Frontal cortex (tissue), 4 donors: ENCODE measurements around the gene PSMD10. TPM values are rescaled to one million over a fixed set of nuclear protein-coding genes. Genes with fewer than 3 reads are reported as not detected.

Experiments used
- DNase-seq, 2 donors: peaks; one replicate each; pipeline ENCODE4 v3.0.0; 2012; ENCODE audit warnings: low spot score in 2 of 2
- FAIRE-seq: peaks from 2 replicates; lab custom pipeline; 2012; peaks lifted over from hg19 to GRCh38; lab: Jason Lieb, UNC
- total RNA-seq: library from RNA; depleted of rRNA; stranded (reverse); fragments of >200 nt; gene quantifications from one replicate; pipeline ENCODE4 v1.2.3, GENCODE V29; 2014
- donor health status: control.
- donor health status: control.
- donor health status: control.

PSMD10 gene
- total RNA-seq, 1 donor from 2014 or later, result 124 TPM

DNA sequence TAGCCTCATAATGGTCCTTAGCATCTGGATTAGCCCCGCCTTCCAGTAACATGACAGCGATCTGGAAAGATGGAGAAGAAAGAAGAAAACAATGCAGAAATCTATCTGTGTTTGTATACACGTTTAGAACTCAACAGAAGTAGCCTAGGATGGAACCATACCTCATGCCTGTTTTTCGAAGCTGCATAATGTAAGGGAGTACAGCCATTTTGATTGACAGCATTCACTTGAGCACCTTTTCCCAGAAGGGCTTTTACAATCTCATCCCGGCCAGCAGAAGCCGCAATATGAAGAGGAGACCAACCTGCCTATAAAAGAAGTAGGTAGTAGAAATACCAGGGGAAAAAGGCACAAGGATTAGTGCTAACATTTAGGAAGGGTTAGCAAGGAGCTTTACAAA is 3.5 kb downstream of the PSMD10 start:
- no peak for FAIRE-seq
- no peak for DNase-seq

DNA sequence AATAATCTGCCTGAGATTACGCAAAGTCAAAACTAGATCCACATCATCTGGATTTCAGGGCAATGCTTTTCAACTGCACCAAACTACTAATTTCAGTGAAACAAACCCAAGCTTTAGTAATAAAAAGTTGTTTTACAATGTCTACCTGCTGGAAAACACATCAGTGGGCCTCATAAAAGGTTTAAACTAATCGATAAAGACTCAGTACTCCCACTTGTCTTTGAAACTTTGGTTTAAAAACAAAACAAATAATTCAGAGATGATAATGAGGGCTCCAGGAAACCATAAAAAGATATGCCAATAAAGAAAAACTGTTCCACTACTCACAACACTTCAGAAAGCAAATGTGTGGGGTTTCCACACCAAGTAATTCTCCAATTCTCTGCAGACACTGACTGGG is 10.2 kb downstream of the PSMD10 start:
- DNase-seq (no peak), FAIRE-seq (no peak)

DNA sequence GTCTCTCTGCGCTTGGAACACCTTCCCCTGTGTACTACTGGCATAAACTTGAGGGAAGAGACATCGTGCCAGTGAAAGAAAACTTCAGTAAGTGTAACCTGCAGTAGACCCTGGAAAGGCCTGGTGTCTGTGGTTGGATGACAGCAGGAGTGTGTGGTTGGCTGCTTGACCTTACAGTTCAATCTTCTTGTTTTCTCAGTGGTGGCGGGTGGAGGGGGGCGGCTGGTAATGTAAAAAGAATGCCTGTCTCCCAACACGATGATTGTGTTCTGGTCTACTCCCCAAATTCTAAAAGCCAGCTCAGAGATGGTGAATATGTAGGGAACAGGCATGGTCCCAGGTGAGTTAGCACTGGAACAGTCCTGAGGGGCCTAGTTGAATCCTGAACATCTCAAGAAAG is 18.6 kb downstream of the PSMD10 start:
- DNase-seq, result no peak
- FAIRE-seq, result no peak

DNA sequence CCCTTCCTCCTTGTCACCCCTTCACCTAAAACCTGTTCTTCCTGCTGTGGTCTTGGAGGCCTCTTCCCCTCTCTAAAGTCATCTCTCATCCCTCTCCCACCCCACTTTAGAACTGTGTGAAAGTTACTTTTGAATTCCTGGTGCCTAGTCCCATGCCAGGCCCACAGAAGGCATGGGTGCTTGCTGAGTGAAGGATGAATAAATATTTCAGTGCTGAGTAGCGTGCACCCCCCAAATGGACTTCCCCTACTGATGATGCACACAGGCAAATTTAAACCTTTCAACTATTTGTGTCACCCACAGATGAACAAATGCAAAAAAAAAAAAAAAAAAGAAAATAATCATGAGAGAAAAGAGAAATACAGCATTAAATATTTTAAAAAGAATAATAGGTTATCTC is 19.8 kb downstream of the PSMD10 start:
- DNase-seq, result no peak
- FAIRE-seq, result no peak

DNA sequence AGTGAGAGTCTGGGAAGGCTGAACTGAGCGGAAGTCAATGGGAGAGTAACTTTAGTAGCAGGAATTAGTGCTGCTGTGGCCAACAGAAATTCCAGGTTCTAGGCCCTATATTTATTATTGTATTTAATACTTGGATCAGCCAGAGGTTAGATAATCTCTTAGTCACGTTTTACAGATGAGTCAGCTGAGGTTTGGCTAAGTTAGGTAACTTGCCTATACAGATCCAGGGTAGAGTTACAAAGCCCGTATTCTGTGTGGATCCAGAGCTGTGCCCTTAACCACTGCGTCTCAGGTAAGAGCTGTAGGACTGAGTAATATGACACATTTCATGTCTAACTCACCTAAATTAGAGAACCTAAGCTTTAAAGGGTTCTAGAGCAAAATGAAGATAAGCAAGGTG is 20.5 kb downstream of the PSMD10 start:
- DNase-seq (no peak), FAIRE-seq (no peak)

DNA sequence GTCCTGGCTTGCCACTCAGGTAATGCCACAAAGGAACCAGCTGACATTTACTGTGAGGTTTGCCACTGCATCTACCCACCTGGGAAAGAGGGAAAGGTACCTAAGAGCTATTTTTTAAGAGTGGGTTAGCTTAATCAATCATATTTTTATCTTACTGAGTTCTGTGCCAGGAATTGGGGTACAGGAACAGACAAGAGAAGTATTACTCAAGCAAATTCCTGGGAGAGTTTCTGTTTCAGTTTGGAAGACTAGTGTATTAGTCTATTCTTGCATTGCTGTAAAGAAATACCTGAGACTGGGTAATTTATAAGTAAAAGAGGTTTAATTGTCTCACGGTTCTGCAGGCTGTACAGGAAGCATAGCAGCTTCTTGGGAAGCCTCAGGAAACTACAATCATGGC is 23.2 kb downstream of the PSMD10 start:
- FAIRE-seq (no peak), DNase-seq (no peak)

DNA sequence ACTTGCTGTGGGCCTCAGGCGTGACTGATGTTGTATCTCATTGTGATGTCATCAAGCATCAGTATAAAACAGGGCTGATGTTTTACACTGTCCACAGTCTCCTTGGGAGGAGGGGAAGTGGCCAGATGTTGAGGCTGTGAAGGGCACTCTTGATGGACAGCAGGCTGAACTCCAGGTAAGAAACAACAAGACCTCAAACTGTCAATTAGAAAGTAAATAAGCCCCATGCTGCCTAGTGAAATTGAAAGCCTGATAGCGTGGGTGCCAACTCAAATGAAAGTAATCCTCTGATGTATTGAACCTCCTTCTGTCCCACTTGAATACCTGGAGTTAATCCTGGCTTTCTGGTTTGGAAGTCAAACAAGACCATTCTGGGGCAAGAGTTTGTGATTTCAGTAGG is 26.7 kb downstream of the PSMD10 start:
- FAIRE-seq (no peak), DNase-seq (no peak)

DNA sequence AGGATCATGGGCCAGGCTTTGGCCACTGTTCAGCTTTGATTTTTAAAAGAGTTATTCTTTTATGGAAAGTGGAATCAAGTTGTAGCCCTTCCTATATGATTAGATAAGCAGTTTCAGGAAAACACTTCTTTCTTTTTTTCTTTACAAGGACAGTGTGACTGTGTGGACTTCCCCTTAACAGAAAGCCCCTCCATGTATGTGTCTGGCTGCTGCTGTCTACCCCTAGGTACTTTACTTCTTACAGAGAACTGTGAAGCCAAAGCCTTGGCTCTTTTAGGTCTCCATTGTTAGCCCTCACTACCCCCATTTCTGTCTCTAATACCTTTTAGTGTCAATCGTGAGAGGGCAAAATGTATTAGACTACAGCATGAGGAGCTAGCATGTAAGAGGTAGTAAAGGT is 27.3 kb downstream of the PSMD10 start:
- FAIRE-seq (no peak), DNase-seq (no peak)

DNA sequence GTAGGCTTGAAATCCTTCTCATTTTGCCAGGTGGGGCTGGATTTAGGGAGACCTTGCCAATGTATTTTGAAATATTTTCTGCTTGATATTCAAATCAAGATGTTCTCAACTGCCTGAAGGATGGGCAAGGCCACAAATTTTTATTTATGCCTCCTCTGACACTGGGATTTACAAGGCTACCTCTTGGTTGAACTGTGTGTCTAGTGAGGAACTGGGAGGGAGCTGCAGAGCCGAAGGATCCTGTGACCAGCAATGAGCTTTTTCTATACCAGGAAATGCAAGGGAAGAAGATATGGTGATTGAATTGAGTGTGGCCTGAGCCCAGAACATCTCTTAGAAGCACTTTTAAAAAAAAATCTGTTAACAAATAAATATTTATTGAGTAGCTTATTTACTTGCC is 31.5 kb downstream of the PSMD10 start:
- DNase-seq (no peak), FAIRE-seq (no peak)

DNA sequence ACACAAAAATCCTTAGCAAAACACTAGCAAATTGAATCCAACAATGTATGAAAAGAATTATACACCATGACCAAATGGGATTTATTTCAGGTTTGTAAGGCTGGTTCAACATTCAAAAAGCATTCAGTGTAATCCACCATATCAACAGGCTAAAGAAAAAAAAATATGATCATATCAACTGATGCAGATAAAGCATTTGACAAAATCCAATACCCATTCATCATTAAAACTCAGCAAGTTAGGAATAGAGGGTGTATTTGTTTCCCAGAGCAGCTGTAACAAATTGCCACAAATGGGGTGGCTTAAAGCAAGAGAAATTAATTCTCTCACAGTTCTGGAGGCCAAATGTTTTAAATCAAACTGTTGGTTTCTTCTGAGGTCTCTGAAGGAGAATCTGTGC is 35.8 kb downstream of the PSMD10 start:
- DNase-seq (no peak), FAIRE-seq (no peak)

DNA sequence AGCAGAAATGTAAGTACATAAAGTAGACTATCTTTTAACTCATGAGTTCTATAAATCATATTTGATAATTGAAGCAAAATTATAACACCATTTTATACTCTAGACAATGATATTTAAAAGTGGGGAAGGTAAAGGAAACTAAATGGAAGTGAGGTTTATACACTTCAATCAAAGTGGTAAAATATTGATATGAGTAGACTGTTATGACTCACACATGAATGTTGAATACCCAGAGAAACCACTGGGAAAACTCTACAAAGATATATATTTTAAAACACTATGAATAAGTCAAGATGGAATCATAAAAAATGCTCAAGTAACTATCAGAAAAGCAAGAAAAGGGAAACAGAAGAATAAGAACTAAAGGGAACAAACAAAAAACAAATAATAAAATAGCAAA is 38.1 kb downstream of the PSMD10 start:
- FAIRE-seq (no peak), DNase-seq (no peak)

DNA sequence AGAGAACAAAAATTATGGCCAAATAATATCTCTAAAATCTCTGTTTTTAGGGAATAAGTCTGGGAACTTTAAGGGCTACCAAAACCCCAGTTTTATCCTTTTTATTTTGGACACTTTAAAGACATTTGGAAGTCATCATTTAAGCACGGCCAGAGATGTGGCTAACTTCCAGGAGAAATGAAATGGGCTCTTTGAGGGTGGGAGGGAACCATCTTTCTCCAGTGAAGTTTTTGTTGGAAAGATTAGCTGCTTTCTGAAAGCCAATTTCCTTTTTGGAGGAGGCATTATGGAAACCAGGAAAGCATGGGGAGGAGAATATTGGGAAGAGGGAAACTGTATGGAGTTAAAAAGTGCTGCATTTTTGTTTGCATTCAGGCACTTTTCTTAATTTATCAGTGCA is 41.7 kb downstream of the PSMD10 start:
- DNase-seq, result no peak
- FAIRE-seq, result no peak

DNA sequence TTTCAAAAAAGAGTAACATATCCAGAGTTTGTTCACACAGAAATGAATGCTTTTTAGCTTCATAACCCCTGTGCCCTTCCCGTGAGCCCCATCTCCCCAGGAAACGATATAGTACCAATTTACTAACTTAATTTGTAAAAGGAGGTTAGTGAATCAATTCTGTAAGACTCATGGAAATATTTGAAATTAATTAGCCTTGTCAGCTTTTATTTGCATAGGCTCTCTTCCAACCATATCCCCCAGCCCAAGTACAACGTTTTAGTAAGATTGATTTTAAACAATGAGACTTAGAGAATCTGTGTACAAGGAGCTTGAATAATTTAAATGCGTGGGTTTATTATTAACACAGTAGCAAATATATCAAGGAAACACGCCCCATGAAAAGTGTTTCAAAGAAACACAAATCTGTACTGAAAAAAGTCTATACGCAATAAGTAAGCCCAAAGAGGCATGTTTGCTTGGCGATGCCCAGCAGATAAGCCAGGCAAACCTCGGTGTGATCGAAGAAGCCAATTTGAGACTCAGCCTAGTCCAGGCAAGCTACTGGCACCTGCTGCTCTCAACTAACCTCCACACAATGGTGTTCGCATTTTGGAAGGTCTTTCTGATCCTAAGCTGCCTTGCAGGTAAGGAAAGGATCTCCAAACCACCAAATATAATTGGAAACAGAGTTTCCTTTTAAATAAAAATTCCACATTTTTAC is 46.6 kb downstream of the PSMD10 start, which contains the start of gene VSIG1:
TSS of gene VSIG1 (plus strand) at position 512 of the 703 bp plus-strand sequence. CDS start at position 578, 66 bp downstream.
- FAIRE-seq (no peak), DNase-seq (no peak)

DNA sequence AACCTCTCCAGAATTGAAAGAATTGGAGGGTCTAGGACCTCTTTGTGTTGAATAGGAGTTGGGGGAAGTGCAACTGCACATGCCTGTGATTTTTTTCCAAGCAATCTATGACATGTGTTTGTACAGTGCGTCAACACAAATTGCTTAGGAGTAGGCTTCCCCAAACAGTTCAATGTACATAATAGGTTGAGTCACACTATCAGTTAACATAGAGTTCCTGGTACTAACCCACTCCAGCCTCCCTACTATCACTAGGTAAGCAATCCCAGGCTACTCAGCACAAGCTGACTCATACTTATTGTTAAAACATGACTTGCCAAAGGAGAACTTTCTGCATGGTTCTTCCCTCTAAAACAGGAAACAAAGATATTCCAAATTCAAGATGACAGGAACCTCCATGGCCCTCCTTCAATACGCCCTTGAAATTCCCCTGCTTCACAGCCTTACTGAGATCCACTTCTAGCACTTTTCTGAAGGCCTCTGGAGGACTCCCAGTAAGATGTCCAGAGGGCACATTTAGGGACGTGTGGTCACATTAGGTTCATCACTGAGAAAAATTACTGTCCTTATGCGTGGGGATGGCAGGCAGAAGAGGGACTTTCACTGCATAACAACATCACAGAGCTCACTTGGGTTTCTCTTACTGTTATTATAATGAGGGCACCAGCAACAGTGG is 54.9 kb downstream of the PSMD10 start:
- FAIRE-seq (no peak), DNase-seq (no peak)

DNA sequence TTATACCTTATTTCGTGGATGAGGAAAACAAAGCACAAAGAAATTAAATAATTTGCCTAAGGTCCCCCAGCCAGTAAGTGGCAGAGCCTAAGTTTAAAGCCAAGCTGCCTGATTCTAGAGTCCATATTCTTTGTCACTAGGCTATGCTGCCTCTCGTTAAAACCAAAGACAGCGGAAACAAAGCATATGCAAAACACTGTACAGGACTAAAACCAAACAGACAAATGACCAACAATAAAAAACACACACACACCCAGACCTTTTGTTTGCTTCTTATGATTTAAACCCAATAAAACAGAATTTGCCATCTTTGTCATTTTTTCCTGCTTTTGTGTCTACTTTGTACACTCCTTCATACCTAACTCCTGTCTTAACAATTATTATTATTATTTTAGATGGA is 56.6 kb downstream of the PSMD10 start:
- no peak for DNase-seq
- no peak for FAIRE-seq

Other genes starting within 250 kb of the PSMD10 start
- gene TEX13B, start 109.2 kb downstream of the PSMD10 start, total RNA-seq, result not detected
- 0.41 TPM for gene VSIG1, start 46.5 kb downstream of the PSMD10 start, total RNA-seq
- gene ATG4A, start 236 bp upstream of the PSMD10 start, total RNA-seq, result 7.3 TPM